Transverse colon (tissue), 3 donors: ENCODE measurements around the gene LARP4B.

Experiments
- CTCF ChIP-seq, 5 experiments: fragments of 200-600 bp in 3 of 5; fragments of 450-650 bp in 2 of 5; sonication (generic) in 3 of 5; IDR thresholded peaks; 1 replicate in 2 of 5; 2 replicates in 3 of 5; pipeline ENCODE4 v1.5.1; 2016 to 2017; ENCODE audit warnings: antibody characterized with exemption in 5 of 5, inconsistent platforms in 3 of 5, mild to moderate bottlenecking in 2 of 5, moderate library complexity in 1 of 5
- POLR2A ChIP-seq: fragments of 450-650 bp; IDR thresholded peaks from one replicate; pipeline ENCODE4 v1.6.1; 2016; ENCODE audit warnings: antibody characterized with exemption, mild to moderate bottlenecking, moderate library complexity

DNA sequence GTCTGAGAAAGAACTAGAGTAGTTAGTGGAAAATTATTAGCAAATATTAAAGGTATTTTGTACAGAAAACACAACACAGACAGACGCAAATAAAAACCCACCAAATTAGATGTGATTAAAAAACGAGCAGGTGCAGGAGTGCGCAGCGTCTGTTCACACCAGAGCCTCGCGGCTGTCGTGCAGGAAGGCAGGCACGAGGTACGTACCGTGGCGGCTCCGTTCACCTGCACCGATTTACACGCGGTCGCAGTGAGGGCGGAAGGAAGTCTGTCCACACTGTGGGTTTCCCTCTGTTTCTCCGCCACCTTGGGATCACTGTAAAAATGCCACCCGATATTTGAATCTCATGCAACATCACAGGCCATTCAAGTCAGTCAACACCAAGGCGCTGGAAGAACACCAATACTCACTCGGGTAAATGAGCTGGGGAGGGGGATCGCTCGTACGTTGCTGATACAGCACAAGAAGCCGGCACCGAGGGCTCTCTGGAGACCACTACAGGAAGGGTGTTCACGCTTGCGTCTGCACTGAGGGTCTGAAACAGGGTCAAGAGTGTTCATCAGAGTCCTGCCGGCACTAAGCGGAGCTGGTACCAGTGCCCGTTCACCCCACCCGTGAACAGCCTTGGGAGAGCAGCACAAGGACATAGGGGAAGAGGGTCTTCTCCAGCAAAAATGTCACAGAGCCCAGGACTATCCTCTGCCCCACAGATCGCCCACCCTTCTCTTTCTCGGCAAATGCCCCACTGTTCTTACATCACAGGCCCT, 116.8 kb downstream of the LARP4B start:
- TF ChIP-seq CTCF (IDR thresholded peaks at IDR 0.05) (no peak), POLR2A (no peak)
